ENCODE measurements around the gene RPS14. TPM values are rescaled to one million over a fixed set of nuclear protein-coding genes. Genes with fewer than 3 reads are reported as not detected.

The RPS14 gene
- total RNA-seq, 1 donor from 2014 or later: 4,086 TPM

GRCh38 chr5:150402901-150403342 lies 46.6 kb downstream of the RPS14 start:
- no peaks in the 10 kb centered on the region for H3K9me3 Mint-ChIP-seq
- peak overlapping the region; percentile 80 for H3K27ac Mint-ChIP-seq
- H3K4me1 Mint-ChIP-seq: peaks cover 74% of the 10 kb centered on the region
- POLR2A ChIA-PET: interaction anchor here (12.3 to 30.4 kb wide), 2 partner anchors 23 to 48 kb away, joined by 125 to 2478 read pairs; partner anchors contain the start of genes CD74 and RPS14
- intact Hi-C loops (cut with micrococcal nuclease): no loop called here
- no peak for ATAC-seq (ENCODE audit: low read depth)
- H3K27me3 Mint-ChIP-seq: no peaks in the 10 kb centered on the region
- no peak for TF ChIP-seq CTCF (IDR thresholded peaks at IDR 0.05)
- no peak for DNase-seq
- peaks cover 93% of the 10 kb centered on the region for H3K36me3 Mint-ChIP-seq (ENCODE audit: low read depth)
- H3K4me3 Mint-ChIP-seq: no peak overlapping the region
- CTCF ChIA-PET: interaction anchor here (10.0 kb wide), 1 partner anchor 31 kb away, joined by 175 read pairs; no protein-coding TSS in a partner anchor

- POLR2A ChIA-PET: interaction anchor here (12.3 to 30.4 kb wide), 2 partner anchors 24 to 49 kb away, joined by 125 to 2478 read pairs; partner anchors contain the start of genes CD74 and RPS14
- no peak for TF ChIP-seq CTCF (IDR thresholded peaks at IDR 0.05)
- H3K36me3 Mint-ChIP-seq (ENCODE audit: low read depth): peaks cover 91% of the 10 kb centered on the region
- H3K4me3 Mint-ChIP-seq: no peak overlapping the region
- no peaks in the 10 kb centered on the region for H3K9me3 Mint-ChIP-seq
- H3K27me3 Mint-ChIP-seq: no peaks in the 10 kb centered on the region
- ATAC-seq (ENCODE audit: low read depth): no peak
- intact Hi-C loops (cut with micrococcal nuclease): no loop called here
- H3K4me1 Mint-ChIP-seq: peaks cover 68% of the 10 kb centered on the region
- CTCF ChIA-PET: interaction anchor here (10.0 kb wide), 1 partner anchor 32 kb away, joined by 175 read pairs; no protein-coding TSS in a partner anchor
- DNase-seq: no peak
- H3K27ac Mint-ChIP-seq: peak overlapping the region; percentile 80
Observed at GRCh38 chr5:150402229-150402773, 47.2 kb downstream of the RPS14 start.

GRCh38 chr5:150401376-150402228 lies 47.9 kb downstream of the RPS14 start:
- H3K27ac Mint-ChIP-seq: peak overlapping the region; percentile 80
- no peaks in the 10 kb centered on the region for H3K27me3 Mint-ChIP-seq
- ChIA-PET CTCF (interaction anchor here (10.0 kb wide), 1 partner anchor 32 kb away, joined by 175 read pairs; no protein-coding TSS in a partner anchor), POLR2A (interaction anchor here (0.5 to 30.4 kb wide), 6 partner anchors 25 to 724 kb away, joined by 3 to 2478 read pairs (median 5); partner anchors contain the start of genes CD74 and RPS14)
- peaks cover 61% of the 10 kb centered on the region for H3K4me1 Mint-ChIP-seq
- intact Hi-C loops (cut with micrococcal nuclease): loop anchor here (1.0 kb wide), 1 partner anchor 8 kb away; no protein-coding TSS in a partner anchor
- H3K4me3 Mint-ChIP-seq: peak overlapping the region; percentile 16
- DNase-seq: no peak
- TF ChIP-seq CTCF (IDR thresholded peaks at IDR 0.05): no peak
- H3K9me3 Mint-ChIP-seq: no peaks in the 10 kb centered on the region
- ATAC-seq (ENCODE audit: low read depth): no peak
- H3K36me3 Mint-ChIP-seq (ENCODE audit: low read depth): peaks cover 87% of the 10 kb centered on the region

- peaks cover 87% of the 10 kb centered on the region for H3K36me3 Mint-ChIP-seq (ENCODE audit: low read depth)
- no peak overlapping the region for H3K4me3 Mint-ChIP-seq
Observed at GRCh38 chr5:150401076-150401375, 48.5 kb downstream of the RPS14 start.

More at GRCh38 chr5:150401076-150401375, 48.5 kb downstream of the RPS14 start:
- Mint-ChIP-seq H3K9me3 (no peaks in the 10 kb centered on the region), H3K27me3 (no peaks in the 10 kb centered on the region), H3K27ac (peak overlapping the region; percentile 80), H3K4me1 (peaks cover 57% of the 10 kb centered on the region)
- ATAC-seq (ENCODE audit: low read depth) (no peak), DNase-seq (no peak)
- POLR2A ChIA-PET: interaction anchor here (0.5 to 30.4 kb wide), 6 partner anchors 25 to 724 kb away, joined by 3 to 2478 read pairs (median 5); partner anchors contain the start of genes CD74 and RPS14
- CTCF ChIA-PET: interaction anchor here (10.0 kb wide), 1 partner anchor 33 kb away, joined by 175 read pairs; no protein-coding TSS in a partner anchor
- intact Hi-C loops (cut with micrococcal nuclease): loop anchor here (1.0 kb wide), 1 partner anchor 8 kb away; no protein-coding TSS in a partner anchor
- no peak for TF ChIP-seq CTCF (IDR thresholded peaks at IDR 0.05)

Data from activated B cell treated with CpG ODN at 0.5 μM for 24 hours (primary cell).